SH-SY5Y (cell line): ENCODE data around the gene ZMPSTE24.

Source experiments
- GATA2 ChIP-seq: IDR thresholded peaks from 2 replicates; pipeline ENCODE4 v1.6.1; 2011; ENCODE audit warnings: mild to moderate bottlenecking, low read depth, low read length
- GATA3 ChIP-seq: IDR thresholded peaks from 2 replicates; pipeline ENCODE4 v1.6.1; 2011; ENCODE audit warnings: low read depth, mild to moderate bottlenecking, low read length, moderate library complexity

ZMPSTE24 gene

DNA sequence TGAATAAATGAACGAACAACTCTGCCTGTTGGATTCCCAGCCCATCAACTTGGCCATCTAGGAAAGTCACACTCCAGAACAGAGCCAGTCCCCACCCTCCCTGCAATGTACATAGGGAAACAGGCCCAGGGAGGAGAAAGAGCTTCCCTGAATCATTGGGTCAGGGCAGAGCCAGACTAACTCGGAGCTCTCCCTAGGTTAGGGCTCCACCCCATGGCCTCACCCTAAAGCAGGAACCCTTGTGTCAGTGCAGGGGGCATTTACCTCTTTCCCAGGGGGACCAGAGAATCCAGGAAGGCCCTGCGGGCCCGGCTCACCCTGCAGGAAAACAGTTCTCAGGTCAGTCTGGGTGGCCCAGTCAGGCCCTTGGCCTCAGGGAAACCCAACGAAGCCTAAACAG, 47.4 kb downstream of the ZMPSTE24 start:
- TF ChIP-seq GATA2 (no peak), GATA3 (no peak)

DNA sequence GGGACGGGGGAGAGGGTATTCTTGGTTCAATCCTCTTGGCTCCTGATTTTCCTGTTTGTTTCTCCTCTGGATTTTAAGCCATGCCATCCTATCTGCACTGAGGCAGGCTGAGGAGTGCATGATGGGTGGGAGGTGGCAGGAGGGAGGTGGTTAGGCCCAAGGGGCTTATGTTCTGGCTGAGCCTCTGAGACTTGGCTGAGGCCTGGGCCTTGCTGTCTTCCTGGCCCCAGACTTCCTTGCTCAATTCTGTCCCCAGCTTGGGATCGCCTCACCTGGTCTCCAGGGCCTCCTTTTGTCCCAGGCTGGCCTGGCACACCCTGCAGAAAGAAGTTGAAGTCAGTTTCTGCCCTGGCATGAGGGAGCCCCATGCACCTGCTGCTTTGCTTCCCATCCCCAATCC, 47.8 kb downstream of the ZMPSTE24 start:
- TF ChIP-seq GATA3 (no peak), GATA2 (no peak)

DNA sequence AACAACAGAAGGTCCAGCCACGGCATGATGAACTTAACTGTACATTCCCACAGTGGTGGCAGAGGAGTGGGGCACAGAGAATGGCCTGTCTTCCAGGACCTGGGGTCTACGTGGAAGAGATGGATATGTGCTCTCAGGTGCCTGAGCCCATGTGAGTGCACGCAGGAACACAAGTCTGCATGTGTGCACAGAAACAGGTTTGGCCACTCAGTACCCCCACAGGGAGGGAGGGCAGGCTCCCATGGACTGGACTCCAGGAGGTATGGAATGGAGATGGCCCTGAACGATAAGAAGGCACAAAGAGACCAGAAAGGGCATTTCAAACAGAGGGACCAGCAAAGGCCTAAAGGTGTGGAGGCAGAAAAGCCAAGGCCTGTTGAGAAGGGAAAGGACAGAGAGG, 48.3 kb downstream of the ZMPSTE24 start:
- TF ChIP-seq GATA3, result no peak
- no peak for TF ChIP-seq GATA2

DNA sequence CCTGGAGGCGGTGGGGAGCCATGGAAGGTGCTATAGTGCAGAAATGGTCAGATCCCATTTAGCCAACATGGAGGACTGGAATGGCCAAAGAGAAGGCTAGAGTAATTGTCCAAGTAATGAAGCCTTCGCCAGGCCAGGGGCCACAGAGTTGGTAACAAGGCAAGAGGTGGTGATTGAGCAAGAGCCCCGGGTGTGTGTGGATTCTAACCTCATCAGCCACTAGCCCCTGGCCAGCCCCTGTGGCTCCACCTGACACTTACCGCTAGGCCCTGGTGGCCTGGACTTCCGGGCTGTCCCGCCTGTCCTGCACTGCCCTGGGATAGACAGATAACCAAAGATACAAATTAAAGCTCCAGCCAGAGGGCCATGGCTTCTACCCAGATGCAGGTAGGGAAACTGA, 49.1 kb downstream of the ZMPSTE24 start:
- TF ChIP-seq GATA3, result no peak
- no peak for TF ChIP-seq GATA2

DNA sequence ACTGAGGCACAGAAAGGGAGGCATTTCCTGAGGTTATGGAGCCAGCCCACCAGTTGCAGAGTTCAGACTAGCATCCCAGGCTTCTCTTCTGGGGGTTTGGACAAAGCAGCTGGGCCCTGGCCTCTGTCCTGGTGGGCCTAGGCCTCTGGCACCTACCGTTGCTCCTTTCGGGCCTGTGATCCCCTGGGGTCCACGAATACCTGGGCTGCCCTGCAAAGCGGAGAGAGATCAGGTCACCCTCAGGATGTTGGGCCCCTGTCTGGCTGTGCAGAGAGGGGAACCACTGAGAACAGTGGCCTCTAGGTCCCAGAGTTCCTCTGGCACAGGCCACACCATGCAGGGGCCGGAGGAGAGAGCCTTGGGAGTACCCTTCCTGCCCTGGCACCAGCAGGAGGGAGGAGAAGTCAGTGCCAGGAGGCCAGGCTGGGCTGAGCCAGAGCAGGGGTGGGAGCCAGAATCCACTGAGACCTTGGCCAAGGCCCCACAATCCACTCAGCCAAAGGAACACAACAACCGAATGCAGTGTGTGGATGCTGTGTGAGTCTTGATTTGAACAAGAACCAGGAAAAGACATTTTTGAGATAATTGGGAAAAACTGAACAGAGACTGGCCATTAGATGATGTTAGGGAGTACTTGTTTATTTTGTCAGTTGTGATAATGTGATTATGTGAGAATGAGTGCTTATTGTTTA, 50.1 kb downstream of the ZMPSTE24 start:
- TF ChIP-seq GATA3 (no peak), GATA2 (no peak)

DNA sequence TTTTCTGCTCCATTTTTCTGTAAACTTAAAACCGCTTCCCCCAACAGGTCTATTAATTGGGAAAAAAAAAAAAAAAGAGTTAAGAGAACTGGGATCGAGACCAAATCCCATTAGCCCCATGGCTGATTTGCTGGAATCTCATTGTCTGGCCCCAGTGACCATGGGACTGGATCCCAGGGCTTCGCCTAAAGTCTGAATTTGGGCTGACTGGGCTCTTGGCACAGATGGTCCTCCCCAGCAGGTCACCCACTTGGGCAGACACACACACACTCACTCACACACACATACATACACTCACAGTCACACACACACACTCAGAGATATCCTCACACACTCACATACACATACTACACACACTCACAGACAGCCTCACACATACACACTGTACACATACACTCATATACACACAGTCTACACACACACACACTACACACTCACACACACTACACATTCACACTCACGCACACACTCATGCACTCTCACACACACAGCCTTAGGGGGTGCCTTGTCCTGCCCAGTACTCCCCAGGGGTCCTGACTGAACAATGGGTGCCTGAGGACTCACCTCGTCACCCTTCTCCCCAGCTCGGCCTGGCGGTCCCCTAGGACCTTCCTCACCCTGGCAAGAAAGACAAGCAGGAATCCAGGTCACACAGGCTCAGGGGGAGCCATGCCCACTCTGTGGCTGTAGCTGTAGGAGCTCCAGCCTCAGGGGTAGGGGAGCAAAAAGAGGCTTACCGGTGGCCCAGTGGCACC, 51.5 kb downstream of the ZMPSTE24 start:
- TF ChIP-seq GATA3 (no peak), GATA2 (no peak)

DNA sequence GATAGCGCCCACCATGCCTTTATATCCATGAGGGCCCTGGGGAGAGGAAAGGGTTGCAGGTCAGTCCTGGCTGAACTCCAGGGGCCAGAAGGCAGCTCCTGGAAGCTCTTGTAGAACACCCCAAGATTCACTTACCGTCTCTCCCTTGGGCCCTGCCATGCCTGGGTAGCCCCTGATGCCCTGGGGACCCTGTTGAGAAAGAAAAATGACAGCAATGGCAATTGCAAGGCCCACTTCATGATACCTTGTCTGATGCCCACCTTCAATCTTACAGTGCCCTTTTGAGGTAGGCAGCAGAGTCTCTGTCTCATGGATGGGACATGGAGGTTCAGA, 52.1 kb downstream of the ZMPSTE24 start:
- no peak for TF ChIP-seq GATA3
- TF ChIP-seq GATA2, result no peak

DNA sequence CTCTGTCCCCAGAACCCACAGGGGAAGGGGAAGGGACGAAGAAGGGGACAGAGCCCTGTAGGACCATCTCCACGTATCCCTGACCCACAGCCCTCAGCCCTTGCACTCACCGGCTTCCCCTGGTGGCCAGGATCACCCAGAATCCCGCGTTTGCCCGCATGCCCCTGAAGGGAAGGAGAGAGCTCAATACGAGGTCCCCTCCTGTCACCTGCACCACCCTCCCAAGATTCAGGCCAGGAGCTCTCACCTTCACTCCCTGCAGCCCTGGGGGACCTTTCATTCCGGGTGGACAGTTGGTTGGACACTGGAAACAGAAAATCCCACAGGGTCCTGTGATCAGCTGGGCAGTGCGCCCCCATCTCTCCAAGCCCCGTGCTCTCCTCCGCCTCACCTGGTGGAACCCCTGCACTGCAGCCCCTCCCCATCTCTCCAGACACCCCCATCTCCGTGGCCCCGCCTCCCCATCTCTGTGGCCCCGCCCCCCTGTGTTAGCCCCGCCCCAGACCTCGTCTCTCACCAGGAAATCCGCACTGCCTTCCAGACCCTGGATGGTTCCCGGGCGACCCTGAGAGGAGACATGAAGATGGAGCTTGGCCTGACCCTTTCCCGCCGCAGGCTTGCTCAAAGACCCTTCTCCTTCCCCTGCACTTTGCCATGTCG, 53.1 kb downstream of the ZMPSTE24 start:
- no peak for TF ChIP-seq GATA3
- no peak for TF ChIP-seq GATA2

DNA sequence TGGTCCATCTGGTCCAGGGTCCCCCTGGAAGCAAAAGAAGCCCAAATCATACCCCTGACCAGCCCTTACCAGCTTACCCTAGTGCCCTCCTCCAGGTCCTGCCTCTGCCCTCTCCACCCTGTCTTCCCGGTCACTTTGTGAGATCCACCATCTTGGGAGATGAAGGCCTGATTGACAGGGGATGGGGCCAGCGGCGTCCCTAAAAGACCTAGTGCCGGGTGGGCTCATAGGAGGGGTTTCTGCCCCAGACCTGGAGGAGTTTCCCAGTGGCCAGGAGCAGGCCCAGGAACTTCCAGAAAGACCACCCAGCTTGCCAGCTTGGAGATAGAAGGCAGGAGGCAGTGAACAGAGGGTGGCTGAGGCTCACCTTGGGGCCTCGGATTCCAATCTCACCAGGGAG, 53.7 kb downstream of the ZMPSTE24 start:
- TF ChIP-seq GATA2 (no peak), GATA3 (no peak)

DNA sequence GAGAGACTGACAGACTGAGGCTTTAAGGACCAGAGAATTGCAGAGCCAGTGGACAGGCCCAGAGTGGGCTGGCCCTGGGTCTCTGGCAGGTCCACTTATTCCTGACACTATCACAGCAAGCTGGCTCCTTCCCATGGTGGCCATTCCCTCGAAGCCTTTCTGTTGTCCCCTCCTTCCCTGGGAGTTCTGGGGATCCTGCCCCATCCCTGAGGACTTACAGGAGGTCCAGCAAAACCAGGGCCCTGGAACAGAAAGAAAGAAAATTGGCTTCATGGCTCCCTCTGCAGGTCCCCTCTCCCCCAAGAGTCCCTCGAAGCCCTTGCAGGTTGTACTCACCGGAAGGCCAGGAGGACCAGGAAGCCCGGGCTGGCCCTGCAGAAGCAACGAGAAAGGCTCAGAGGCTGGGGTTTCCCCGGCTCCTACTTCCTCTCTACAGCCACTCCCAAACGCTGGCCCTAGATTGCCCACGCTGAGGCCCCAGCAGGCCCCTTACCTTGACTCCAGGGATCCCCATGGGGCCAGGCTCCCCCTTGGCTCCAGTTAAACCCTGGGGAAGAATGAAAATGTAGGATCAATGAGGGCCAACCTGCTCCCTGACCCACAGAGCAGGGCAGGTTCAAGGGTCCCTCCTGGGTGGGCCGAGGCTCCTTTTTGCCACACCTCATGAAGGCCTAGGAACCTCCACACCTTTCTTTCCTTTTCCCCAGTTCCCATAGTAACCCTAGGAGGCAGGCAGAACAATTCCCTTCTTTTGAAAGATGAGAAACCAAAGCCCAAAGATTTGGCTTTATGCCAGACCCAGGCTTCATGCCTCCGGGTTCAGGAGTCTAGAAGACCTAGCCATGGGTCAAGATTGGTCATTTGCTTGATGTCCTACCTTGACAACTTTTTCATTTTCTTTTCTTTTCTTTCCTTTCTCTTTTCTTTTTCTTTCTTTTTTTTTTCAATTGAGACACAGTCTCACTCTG, 54.5 kb downstream of the ZMPSTE24 start:
- TF ChIP-seq GATA2 (no peak), GATA3 (no peak)

DNA sequence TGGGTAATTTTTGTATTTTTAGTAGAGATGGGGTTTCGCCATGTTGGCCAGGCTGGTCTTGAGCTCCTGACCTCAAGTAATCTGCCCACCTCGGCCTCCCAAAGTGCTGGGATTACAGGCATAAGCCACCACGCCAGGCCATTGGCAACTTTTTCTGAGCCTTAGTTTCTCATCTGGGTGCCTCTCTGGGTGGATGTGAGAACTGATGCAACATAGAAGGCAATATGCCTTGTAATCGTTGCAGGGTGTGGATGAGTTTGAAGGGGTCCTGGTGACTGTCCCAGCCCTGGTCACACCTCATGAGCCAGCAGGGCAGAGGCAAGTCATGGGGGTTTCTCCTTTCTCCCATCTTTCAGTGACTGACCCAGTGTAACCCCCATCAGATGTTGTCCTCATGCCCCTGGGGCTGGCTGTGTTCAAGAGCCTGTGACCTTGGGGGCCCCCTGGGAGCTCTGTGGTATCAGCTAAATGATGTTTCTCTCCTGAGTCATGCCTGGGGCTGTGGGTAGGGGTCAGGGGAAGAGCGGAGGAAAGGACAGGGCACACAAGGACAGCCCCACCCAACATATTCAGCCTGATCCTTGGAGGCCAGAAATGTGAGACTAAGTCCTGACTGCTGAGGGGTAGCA, 55.4 kb downstream of the ZMPSTE24 start:
- no peak for TF ChIP-seq GATA3

DNA sequence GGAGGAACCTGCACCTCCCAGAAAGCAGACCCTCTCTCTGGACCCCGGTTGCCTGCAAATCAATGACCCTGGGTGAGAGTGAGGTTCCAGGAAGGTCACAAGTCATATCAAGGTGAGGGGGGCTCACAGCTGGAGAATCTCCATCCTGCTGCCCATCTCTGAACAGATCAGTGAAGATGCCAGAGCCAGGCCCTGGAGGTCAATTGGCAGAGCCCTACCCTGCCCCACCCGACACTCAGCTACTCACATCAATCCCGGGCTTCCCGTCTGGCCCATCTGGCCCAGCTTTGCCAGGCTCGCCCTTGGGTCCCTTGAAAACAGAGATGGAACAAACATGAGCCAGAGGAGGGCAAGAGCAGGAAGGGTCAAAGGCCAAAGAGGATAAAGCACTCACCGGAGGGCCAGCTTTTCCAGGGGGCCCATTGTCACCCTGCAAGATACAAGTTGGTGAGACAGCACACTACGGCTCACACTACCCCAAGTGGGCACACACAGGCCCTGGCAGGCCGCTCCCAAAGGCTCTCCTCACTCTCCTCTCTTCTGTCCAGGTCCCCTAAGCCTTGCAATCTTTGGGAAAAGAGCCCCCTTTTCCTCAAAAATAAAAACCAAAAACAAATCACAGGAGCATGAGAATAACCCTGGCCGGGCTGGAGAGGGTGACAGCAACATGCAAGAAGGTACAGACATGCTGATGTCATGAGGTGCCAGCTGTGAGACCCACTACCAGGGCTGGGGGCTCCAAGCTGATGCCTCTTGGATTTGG, 56.1 kb downstream of the ZMPSTE24 start:
- TF ChIP-seq GATA3, result no peak
- no peak for TF ChIP-seq GATA2

DNA sequence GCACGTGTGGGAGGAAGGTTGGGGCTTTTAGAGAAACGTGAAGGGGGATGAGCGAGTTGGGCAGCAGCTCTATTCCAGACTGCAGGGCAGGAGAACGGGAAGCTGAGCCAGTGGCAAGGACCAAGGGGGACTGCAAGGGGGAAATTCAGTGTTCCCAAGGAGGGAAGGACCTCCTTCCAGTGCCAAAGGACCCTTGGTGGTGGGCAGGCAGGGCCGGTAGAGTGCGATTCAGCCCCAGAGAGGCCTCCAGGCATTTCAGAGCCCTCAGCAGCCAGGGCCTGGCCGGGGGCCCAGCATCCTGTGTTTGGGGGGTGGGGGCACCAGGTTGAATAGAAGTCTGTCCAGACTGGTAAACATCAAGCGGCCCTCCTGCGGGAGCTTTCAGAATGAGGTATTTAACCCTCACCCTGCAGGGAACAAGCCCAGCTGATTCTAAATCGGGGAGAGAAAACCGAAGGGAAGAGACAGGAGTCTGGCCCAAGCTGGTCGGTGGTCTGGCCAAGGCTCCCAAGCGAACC, 56.7 kb downstream of the ZMPSTE24 start:
- no peak for TF ChIP-seq GATA2
- TF ChIP-seq GATA3, result no peak
